Measurements from ENCODE around the gene MATN3. TPM values are rescaled to one million over a fixed set of nuclear protein-coding genes. Genes with fewer than 3 reads are reported as not detected.

MATN3 gene
- total and polyA plus RNA-seq, 2 of the 13 experiments (the other 11 are each of a cell fraction or from before 2014, with no cell fraction given): 36.1 to 208 TPM

DNA sequence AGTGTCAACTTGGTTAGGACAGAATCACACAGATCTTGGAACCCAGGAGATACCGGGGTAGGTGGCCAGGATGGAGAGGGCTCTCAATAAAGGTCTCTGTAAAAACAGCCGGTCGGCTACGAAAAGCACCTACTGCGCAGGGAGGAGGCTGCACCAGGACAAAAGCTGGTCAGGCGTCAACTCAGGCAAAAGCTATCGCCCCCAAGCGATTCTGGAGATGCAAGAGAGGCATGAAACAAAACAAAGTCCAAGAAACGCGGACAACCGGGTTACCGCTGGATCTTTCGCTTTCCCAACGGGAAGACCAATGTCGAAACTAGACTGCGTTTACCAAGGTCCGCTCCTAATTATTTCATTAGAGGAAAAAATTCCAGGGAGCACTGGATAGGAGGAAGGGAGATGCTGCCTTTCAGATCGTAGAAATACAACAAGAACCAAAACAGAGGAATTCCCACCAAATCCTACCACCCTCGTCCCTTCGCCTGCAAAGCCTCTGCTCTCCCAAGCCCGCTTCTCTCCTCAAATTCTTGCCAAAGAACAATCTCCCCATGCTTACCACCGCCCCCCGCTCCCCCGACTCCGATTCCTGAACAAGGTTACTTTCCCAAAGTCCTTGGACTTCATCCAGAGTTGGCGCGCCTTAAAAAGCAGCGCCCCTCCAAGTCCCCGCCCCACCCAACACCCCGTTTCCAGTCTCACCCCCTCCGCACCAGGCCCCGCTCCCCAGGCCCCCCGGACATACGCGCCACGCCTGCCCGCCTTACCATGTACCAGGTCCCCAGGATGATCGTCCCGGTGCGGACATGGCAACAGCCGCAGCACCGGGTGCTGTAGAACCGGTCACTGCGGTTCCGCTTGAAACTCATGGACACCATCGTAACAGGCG is 38.4 kb upstream of the MATN3 start (continued):
- TF ChIP-seq, protein P1, sequence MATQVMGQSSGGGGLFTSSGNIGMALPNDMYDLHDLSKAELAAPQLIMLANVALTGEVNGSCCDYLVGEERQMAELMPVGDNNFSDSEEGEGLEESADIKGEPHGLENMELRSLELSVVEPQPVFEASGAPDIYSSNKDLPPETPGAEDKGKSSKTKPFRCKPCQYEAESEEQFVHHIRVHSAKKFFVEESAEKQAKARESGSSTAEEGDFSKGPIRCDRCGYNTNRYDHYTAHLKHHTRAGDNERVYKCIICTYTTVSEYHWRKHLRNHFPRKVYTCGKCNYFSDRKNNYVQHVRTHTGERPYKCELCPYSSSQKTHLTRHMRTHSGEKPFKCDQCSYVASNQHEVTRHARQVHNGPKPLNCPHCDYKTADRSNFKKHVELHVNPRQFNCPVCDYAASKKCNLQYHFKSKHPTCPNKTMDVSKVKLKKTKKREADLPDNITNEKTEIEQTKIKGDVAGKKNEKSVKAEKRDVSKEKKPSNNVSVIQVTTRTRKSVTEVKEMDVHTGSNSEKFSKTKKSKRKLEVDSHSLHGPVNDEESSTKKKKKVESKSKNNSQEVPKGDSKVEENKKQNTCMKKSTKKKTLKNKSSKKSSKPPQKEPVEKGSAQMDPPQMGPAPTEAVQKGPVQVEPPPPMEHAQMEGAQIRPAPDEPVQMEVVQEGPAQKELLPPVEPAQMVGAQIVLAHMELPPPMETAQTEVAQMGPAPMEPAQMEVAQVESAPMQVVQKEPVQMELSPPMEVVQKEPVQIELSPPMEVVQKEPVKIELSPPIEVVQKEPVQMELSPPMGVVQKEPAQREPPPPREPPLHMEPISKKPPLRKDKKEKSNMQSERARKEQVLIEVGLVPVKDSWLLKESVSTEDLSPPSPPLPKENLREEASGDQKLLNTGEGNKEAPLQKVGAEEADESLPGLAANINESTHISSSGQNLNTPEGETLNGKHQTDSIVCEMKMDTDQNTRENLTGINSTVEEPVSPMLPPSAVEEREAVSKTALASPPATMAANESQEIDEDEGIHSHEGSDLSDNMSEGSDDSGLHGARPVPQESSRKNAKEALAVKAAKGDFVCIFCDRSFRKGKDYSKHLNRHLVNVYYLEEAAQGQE (IDR thresholded peaks at IDR 0.05; ENCODE audit: borderline replicate concordance in 1 of 2, low read depth in 1 of 2, low read length in 2 of 2): no peak
- TF ChIP-seq ZMYM4 (CRISPR knock-in tag; IDR thresholded peaks at IDR 0.05) (peak; percentile 66), ZNF83 (CRISPR knock-in tag; IDR thresholded peaks at IDR 0.05; ENCODE audit: borderline replicate concordance) (no peak), ZNF382 (CRISPR knock-in tag; IDR thresholded peaks at IDR 0.05; ENCODE audit: borderline replicate concordance) (no peak), NCOR1 (IDR thresholded peaks at IDR 0.05; ENCODE audit: borderline replicate concordance, low read length) (no peak), ARID2 (CRISPR knock-in tag; IDR thresholded peaks at IDR 0.05; ENCODE audit: borderline replicate concordance) (no peak; the same call in 1 of the 2 replicates), FOXC1 (CRISPR knock-in tag; IDR thresholded peaks at IDR 0.05; ENCODE audit: borderline replicate concordance) (no peak; the same call in 1 of the 2 replicates), MTA3 (CRISPR knock-in tag; IDR thresholded peaks at IDR 0.05) (no peak), NR2F6 (IDR thresholded peaks at IDR 0.05) (0 out of 2 replicates have a peak, but pooled peaks have one; percentile 10), NR2F6 (CRISPR knock-in tag; IDR thresholded peaks at IDR 0.05) (peak; percentile 44; the same call in 1 of the 2 replicates), ZNF563 (CRISPR knock-in tag; IDR thresholded peaks at IDR 0.05) (peak; percentile 8), SOX6 (IDR thresholded peaks at IDR 0.05) (no peak), SOX6 (CRISPR knock-in tag; IDR thresholded peaks at IDR 0.05) (no peak), ISL2 (CRISPR knock-in tag; IDR thresholded peaks at IDR 0.05) (no peak), ZNF629 (CRISPR knock-in tag; conservative IDR thresholded peaks at IDR 0.05) (peak; percentile 29; the same call in 1 of the 2 replicates), ZNF501 (CRISPR knock-in tag; IDR thresholded peaks at IDR 0.05) (no peak), ZNF552 (CRISPR knock-in tag; IDR thresholded peaks at IDR 0.05; ENCODE audit: borderline replicate concordance) (no peak), DMAP1 (CRISPR knock-in tag; IDR thresholded peaks at IDR 0.05) (no peak)
- TF ChIP-seq, protein P2, sequence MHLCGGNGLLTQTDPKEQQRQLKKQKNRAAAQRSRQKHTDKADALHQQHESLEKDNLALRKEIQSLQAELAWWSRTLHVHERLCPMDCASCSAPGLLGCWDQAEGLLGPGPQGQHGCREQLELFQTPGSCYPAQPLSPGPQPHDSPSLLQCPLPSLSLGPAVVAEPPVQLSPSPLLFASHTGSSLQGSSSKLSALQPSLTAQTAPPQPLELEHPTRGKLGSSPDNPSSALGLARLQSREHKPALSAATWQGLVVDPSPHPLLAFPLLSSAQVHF (CRISPR knock-in tag; IDR thresholded peaks at IDR 0.05): no peak
- TF ChIP-seq, protein P3, sequence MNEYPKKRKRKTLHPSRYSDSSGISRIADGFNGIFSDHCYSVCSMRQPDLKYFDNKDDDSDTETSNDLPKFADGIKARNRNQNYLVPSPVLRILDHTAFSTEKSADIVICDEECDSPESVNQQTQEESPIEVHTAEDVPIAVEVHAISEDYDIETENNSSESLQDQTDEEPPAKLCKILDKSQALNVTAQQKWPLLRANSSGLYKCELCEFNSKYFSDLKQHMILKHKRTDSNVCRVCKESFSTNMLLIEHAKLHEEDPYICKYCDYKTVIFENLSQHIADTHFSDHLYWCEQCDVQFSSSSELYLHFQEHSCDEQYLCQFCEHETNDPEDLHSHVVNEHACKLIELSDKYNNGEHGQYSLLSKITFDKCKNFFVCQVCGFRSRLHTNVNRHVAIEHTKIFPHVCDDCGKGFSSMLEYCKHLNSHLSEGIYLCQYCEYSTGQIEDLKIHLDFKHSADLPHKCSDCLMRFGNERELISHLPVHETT (CRISPR knock-in tag; conservative IDR thresholded peaks at IDR 0.05): no peak
- TF ChIP-seq, protein P4, sequence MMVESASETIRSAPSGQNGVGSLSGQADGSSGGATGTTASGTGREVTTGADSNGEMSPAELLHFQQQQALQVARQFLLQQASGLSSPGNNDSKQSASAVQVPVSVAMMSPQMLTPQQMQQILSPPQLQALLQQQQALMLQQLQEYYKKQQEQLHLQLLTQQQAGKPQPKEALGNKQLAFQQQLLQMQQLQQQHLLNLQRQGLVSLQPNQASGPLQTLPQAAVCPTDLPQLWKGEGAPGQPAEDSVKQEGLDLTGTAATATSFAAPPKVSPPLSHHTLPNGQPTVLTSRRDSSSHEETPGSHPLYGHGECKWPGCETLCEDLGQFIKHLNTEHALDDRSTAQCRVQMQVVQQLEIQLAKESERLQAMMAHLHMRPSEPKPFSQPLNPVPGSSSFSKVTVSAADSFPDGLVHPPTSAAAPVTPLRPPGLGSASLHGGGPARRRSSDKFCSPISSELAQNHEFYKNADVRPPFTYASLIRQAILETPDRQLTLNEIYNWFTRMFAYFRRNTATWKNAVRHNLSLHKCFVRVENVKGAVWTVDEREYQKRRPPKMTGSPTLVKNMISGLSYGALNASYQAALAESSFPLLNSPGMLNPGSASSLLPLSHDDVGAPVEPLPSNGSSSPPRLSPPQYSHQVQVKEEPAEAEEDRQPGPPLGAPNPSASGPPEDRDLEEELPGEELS (CRISPR knock-in tag; IDR thresholded peaks at IDR 0.05): peak; percentile 58; the same call in 1 of the 2 replicates
- TF ChIP-seq, protein P5, sequence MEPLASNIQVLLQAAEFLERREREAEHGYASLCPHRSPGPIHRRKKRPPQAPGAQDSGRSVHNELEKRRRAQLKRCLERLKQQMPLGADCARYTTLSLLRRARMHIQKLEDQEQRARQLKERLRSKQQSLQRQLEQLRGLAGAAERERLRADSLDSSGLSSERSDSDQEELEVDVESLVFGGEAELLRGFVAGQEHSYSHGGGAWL (CRISPR knock-in tag; IDR thresholded peaks at IDR 0.05): no peak; the same call in 1 of the 2 replicates

All from HepG2 (cell line).